Thoracic aorta (tissue), 2 donors: Measurements from ENCODE around the gene CD46. TPM values are rescaled to one million over a fixed set of nuclear protein-coding genes. Genes with fewer than 3 reads are reported as not detected.

ENCODE experiments used
- ATAC-seq: fragments of 150-250 bp; one replicate; pipeline ENCODE4 v1.8.0; 2017; ENCODE audit warnings: low read depth; ENCODE audit not compliant: insufficient number of reproducible peaks, low FRiP score
- DNase-seq: peaks from one replicate; pipeline ENCODE4 v3.0.0-alpha.2; 2020; ENCODE audit warnings: low spot score
- H3K27ac ChIP-seq, 2 donors: fragments of 200-600 bp; sonication (generic); 1 replicate in 1 of 2; 2 replicates in 1 of 2; pipeline ENCODE4 v1.5.1; 2016; ENCODE audit warnings: mild to moderate bottlenecking in 2 of 2, moderate library complexity in 2 of 2
- H3K27me3 ChIP-seq: fragments of 200-600 bp; sonication (generic); replicated peaks from 2 replicates; pipeline ENCODE4 v1.6.0; 2016; ENCODE audit warnings: mild to moderate bottlenecking; ENCODE audit not compliant: insufficient read depth
- H3K36me3 ChIP-seq: fragments of 200-600 bp; sonication (generic); one replicate; pipeline ENCODE4 v1.5.1; 2016
- H3K4me1 ChIP-seq, 2 donors: fragments of 200-600 bp; sonication (generic); 1 replicate in 1 of 2; 2 replicates in 1 of 2; pipeline versions ENCODE4 v1.5.1 to v1.6.0; 2016; ENCODE audit warnings: low read depth in 2 of 2, mild to moderate bottlenecking in 1 of 2; ENCODE audit not compliant: control insufficient read depth in 1 of 2
- H3K4me3 ChIP-seq: fragments of 200-600 bp; sonication (generic); 2 replicates; pipeline ENCODE4 v1.5.1; 2016; ENCODE audit warnings: mild to moderate bottlenecking
- H3K9me3 ChIP-seq: fragments of 200-600 bp; sonication (generic); 2 replicates; pipeline ENCODE4 v1.5.1; 2016
- total RNA-seq, 2 donors: library from RNA; depleted of rRNA; stranded (reverse); fragments of >200 nt; gene quantifications; one replicate each; pipeline versions ENCODE4 v1.1.0 to v1.2.3, GENCODE V29; 2016
- TF ChIP-seq, protein P1 (sequence below): fragments of 200-600 bp; sonication (generic); IDR thresholded peaks from one replicate; pipeline ENCODE4 v1.5.1; 2019; ENCODE audit warnings: antibody characterized with exemption

CD46 gene
- total RNA-seq, 2 donors from 2014 or later = 138 to 202 TPM

DNA sequence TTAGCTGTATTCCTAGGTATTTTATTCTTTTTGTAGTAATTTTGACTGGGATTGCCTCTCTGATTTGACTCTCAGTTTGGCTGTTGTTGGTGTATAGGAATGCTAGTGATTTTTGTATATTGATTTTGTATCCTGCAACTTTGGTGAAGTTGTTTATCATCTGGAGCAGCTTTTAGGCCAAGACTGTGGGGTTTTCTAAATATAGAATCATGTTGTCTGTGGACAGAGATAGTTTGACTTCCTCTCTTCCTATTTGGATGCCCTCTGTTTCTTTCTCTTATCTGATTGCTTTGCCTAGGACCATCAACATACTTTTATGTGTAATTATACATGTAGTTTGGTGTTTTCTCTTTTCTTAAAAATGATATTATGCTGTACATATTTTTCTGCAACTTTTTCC, 27.2 kb downstream of the CD46 start:
- H3K27me3 ChIP-seq = no peaks in the 10 kb centered on the region
- H3K4me3 ChIP-seq = no peak overlapping the region
- DNase-seq = no peak
- H3K27ac ChIP-seq = no peak overlapping the region
- ATAC-seq = no peak
- H3K36me3 ChIP-seq = peaks cover 13% of the 10 kb centered on the region
- TF ChIP-seq, protein P1, sequence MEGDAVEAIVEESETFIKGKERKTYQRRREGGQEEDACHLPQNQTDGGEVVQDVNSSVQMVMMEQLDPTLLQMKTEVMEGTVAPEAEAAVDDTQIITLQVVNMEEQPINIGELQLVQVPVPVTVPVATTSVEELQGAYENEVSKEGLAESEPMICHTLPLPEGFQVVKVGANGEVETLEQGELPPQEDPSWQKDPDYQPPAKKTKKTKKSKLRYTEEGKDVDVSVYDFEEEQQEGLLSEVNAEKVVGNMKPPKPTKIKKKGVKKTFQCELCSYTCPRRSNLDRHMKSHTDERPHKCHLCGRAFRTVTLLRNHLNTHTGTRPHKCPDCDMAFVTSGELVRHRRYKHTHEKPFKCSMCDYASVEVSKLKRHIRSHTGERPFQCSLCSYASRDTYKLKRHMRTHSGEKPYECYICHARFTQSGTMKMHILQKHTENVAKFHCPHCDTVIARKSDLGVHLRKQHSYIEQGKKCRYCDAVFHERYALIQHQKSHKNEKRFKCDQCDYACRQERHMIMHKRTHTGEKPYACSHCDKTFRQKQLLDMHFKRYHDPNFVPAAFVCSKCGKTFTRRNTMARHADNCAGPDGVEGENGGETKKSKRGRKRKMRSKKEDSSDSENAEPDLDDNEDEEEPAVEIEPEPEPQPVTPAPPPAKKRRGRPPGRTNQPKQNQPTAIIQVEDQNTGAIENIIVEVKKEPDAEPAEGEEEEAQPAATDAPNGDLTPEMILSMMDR = no peak
- no peaks in the 10 kb centered on the region for H3K9me3 ChIP-seq
- H3K4me1 ChIP-seq = peaks cover 0 to 3% of the 10 kb centered on the region in 2 donors

DNA sequence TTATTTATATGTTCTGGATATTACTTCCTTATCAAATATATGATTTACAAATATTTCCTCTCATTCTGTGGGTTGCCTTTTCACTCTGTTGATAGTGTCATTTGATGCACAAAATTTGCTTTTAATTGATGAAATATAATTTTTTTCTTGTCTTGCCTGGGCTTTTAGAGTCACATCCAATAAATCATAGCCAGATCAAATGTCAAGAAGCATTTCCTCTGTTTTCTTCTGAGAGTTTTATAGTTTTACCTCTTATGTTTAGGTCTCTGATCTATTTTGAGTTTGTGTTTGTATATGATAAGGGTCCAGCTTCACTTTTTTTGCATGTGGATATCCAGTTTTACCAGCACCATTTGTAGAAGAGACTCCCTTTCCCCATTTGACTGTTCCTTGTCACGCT, 29.5 kb downstream of the CD46 start:
- Histone ChIP-seq H3K27ac (no peak overlapping the region), H3K4me1 (peaks cover 0 to 3% of the 10 kb centered on the region in 2 donors), H3K4me3 (no peak overlapping the region), H3K9me3 (no peaks in the 10 kb centered on the region), H3K36me3 (peaks cover 10% of the 10 kb centered on the region), H3K27me3 (no peaks in the 10 kb centered on the region)
- TF ChIP-seq, protein P1 = no peak
- ATAC-seq (no peak), DNase-seq (no peak)

DNA sequence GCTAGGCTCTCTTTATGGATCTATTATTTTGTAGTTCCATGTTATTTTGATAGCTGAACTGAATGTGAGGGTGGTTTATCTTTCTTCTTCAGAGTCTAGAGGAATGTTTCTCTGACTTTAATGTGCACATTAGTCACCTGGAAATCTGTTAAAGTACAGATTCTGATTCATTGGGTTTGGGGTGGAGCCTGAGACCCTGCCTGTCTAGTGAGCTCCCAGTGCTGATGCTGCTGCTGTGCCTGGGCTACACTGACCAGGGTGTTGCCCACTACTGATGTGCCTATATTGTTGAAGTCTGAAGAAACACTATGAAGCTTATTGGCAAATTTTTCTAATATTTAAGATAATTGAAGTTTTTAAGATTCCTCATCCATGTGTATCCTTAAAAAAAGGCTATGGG, 35.9 kb downstream of the CD46 start:
- no peak for ATAC-seq
- H3K36me3 ChIP-seq = peaks cover 6% of the 10 kb centered on the region

DNA sequence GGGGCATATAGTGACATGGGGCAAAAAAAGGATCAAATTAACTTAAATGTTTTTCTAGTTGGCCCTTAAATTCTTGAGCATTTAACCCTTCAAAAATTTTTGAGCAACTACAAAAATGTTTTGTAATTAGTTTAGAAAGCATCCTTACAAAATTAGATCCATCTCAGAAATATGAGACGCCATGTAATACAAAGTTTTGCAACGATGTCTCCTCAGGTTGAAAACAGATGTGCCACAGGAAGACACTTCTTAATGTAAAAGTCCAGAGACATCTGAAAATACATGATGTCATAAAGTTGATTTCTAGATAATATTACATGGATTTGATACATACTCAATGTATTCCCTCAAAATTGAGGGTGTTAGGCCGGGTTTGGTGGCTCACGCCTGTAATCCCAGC, 37.5 kb downstream of the CD46 start:
- Histone ChIP-seq H3K27ac (no peak overlapping the region), H3K36me3 (peaks cover 10% of the 10 kb centered on the region), H3K9me3 (no peaks in the 10 kb centered on the region), H3K4me3 (no peak overlapping the region), H3K27me3 (no peaks in the 10 kb centered on the region), H3K4me1 (peaks cover 4 to 13% of the 10 kb centered on the region in 2 donors)
- ATAC-seq (no peak), DNase-seq (no peak)
- TF ChIP-seq, protein P1 = no peak

More for the DNA sequence above, 35.9 kb downstream of the CD46 start:
- H3K9me3 ChIP-seq = no peaks in the 10 kb centered on the region
- no peak overlapping the region for H3K4me3 ChIP-seq
- H3K27me3 ChIP-seq = no peaks in the 10 kb centered on the region
- no peak overlapping the region for H3K27ac ChIP-seq
- DNase-seq = no peak
- TF ChIP-seq, protein P1 = no peak
- peaks cover 4 to 13% of the 10 kb centered on the region in 2 donors for H3K4me1 ChIP-seq

DNA sequence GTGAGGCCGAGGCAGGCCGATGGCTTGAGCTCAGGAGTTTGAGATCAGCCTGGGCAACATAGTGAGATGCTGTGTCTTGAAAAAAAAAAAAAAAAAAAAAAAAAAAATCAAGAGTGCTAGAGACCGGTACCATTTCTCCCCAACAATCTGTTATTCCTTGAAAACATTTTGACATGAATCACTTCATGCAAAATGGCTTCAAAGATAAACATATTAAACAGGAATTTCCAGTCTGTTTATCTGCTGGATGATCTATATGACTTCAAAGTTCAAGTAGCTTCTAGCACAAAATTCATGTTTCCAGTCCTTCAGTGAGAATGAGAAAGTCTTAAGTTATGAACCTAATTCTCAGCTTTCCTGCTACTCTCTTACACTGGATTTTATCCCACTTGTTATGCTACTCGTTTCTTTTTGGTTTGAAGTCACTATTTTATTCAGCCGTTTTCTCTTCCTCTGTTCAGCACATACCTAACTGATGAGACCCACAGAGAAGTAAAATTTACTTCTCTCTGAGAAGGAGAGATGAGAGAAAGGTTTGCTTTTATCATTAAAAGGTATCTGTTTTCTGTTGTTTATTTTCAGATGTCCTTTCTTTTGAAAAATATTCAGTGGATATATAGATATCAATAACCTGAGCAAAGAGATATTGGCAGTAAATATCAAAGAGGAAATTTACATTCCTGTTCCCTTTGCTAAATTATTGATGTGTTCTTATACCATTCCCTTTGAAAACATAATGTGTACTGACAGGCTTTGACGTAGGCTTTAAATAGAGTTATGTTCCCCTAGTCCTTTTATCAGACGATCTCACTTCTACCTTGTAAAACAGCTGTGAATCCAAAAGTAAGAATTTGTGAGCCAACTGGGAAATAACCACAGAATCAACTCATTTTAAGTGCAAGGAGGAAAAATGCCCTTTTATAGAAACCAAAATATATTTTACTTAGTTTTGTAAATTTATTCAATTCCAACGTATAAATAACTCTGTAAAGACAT, 38.2 kb downstream of the CD46 start:
- Histone ChIP-seq H3K4me3 (no peak overlapping the region), H3K27ac (no peak overlapping the region), H3K4me1 (peaks cover 4 to 13% of the 10 kb centered on the region in 2 donors), H3K36me3 (peaks cover 10% of the 10 kb centered on the region), H3K9me3 (no peaks in the 10 kb centered on the region), H3K27me3 (no peaks in the 10 kb centered on the region)
- DNase-seq (no peak), ATAC-seq (no peak)
- TF ChIP-seq, protein P1 = no peak
